Hepatocyte (in vitro differentiated cells): ENCODE measurements around the gene PDP2. TPM values are rescaled to one million over a fixed set of nuclear protein-coding genes. Genes with fewer than 3 reads are reported as not detected.

ENCODE experiments used
- DNase-seq: peaks from one replicate; pipeline ENCODE4 v3.0.0-alpha.2; 2016; ENCODE audit warnings: low spot score
- H2AFZ ChIP-seq: fragments of 200-600 bp; sonication (generic); 2 replicates; pipeline ENCODE4 v1.6.0; 2016; ENCODE audit warnings: antibody characterized with exemption, mild to moderate bottlenecking
- H3K27ac ChIP-seq: fragments of 200-600 bp; sonication (generic); 2 replicates; pipeline ENCODE4 v1.5.1; 2016; ENCODE audit warnings: mild to moderate bottlenecking
- H3K27me3 ChIP-seq: fragments of 200-600 bp; sonication (generic); 2 replicates; pipeline ENCODE4 v1.6.1; 2016
- H3K36me3 ChIP-seq: fragments of 200-600 bp; sonication (generic); replicated peaks from 2 replicates; pipeline ENCODE4 v1.5.1; 2016; ENCODE audit warnings: low read depth; ENCODE audit not compliant: insufficient read depth
- H3K4me1 ChIP-seq: fragments of 200-600 bp; sonication (generic); 2 replicates; pipeline ENCODE4 v1.5.1; 2016; ENCODE audit warnings: mild to moderate bottlenecking, moderate library complexity; ENCODE audit not compliant: insufficient read depth
- H3K4me2 ChIP-seq: fragments of 200-600 bp; sonication (generic); 2 replicates; pipeline ENCODE4 v1.6.0; 2016
- H3K4me3 ChIP-seq: fragments of 200-600 bp; sonication (generic); 2 replicates; pipeline ENCODE4 v1.5.1; 2016; ENCODE audit warnings: mild to moderate bottlenecking
- H3K79me2 ChIP-seq: fragments of 200-600 bp; sonication (generic); 2 replicates; pipeline ENCODE4 v1.6.0; 2017; ENCODE audit warnings: mild to moderate bottlenecking
- H3K9me2 ChIP-seq: fragments of 200-600 bp; sonication (generic); replicated peaks from 2 replicates; pipeline ENCODE4 v1.6.0; 2017; ENCODE audit warnings: mild to moderate bottlenecking; ENCODE audit not compliant: insufficient read depth
- H3K9me3 ChIP-seq: fragments of 200-600 bp; sonication (generic); 2 replicates; pipeline ENCODE4 v1.5.1; 2016; ENCODE audit warnings: low read depth, mild to moderate bottlenecking
- H4K20me1 ChIP-seq: fragments of 200-600 bp; sonication (generic); 2 replicates; pipeline ENCODE4 v1.6.0; 2016; ENCODE audit warnings: mild to moderate bottlenecking; ENCODE audit not compliant: insufficient read depth, poor library complexity, severe bottlenecking
- CTCF ChIP-seq: fragments of 200-600 bp; sonication (generic); IDR thresholded peaks from 2 replicates; pipeline ENCODE4 v1.5.1; 2016; ENCODE audit warnings: antibody characterized with exemption, mild to moderate bottlenecking; ENCODE audit not compliant: poor library complexity
- EZH2 ChIP-seq: fragments of 200-600 bp; sonication (generic); IDR thresholded peaks from 2 replicates; pipeline ENCODE4 v1.6.1; 2016; ENCODE audit warnings: antibody characterized with exemption, mild to moderate bottlenecking, borderline replicate concordance
- EZH2phosphoT487 ChIP-seq: fragments of 200-600 bp; sonication (generic); IDR thresholded peaks from one replicate; pipeline ENCODE4 v1.6.1; 2018; ENCODE audit warnings: antibody characterized with exemption, mild to moderate bottlenecking, low read depth, moderate library complexity; ENCODE audit not compliant: unreplicated experiment, severe bottlenecking
- WGBS: methylation state at CpG from one replicate; pipeline ENCODE4 v1.1.6; 2016; ENCODE audit warnings: low lambda C conversion rate; ENCODE audit errors: missing lambda C conversion rate; 5-methylcytosine and 5-hydroxymethylcytosine counted together
- polyA plus RNA-seq: library from polyadenylated mRNA; unstranded; fragments of >200 nt; fragmentation: Nextera tagmentation; extraction: Ambion mirVana; gene quantifications from 2 replicates; pipeline ENCODE4 v1.2.1, GENCODE V29; 2016
- total RNA-seq: library from RNA; depleted of rRNA; stranded (reverse); fragments of >200 nt; gene quantifications from 2 replicates; pipeline ENCODE4 v1.2.3, GENCODE V29; 2014

PDP2 gene
- total and polyA plus RNA-seq, 2 experiments from 2014 or later: 5.2 to 17.7 TPM

DNA sequence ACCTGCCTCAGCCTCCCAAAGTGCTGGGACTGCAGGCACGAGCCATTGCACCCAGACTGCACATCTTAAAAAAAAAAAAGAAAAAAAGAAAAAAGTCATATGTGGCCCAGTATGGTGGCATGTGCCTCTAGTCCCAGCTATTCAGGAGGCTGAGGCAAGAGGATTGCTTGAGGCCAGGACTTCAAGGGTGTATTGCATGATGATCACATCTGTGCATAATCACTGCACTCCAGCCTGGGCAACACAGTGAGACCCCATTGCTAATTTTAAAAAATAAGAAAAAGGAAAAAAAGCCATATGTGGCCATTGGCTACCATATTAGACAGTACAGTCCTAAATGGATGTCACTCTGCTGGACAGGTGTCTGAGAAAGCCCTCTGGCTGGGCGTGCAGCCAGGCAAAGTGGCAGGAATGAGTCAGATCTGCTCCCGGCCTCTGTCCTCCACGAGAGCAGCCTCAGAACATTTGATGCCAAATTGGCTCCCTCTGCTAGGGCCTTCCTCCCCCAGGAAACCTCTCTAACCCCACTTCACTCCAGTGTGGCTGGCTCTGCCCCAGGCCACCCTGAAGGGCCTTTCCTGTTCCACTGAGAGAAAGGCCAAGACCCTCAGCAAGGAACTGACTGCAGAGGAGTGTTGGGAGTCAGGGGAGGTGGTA lies 21.4 kb upstream of the PDP2 start:
- Histone ChIP-seq H3K27ac (no peak overlapping the region), H3K9me2 (no peaks in the 10 kb centered on the region), H3K4me2 (no peak overlapping the region), H2AFZ (no peak overlapping the region), H3K36me3 (no peaks in the 10 kb centered on the region), H3K27me3 (no peaks in the 10 kb centered on the region), H4K20me1 (no peaks in the 10 kb centered on the region), H3K79me2 (no peaks in the 10 kb centered on the region), H3K4me1 (no peaks in the 10 kb centered on the region), H3K4me3 (no peak overlapping the region), H3K9me3 (no peaks in the 10 kb centered on the region)
- DNase-seq: no peak
- TF ChIP-seq EZH2phosphoT487 (no peak), CTCF (no peak), EZH2 (no peak)
- 67% methylated on average over 4 of the region's 4 CpGs for WGBS

- WGBS: 91% methylated on average over 3 of the region's 3 CpGs
- no peaks in the 10 kb centered on the region for H3K9me2 ChIP-seq
Measured at GRCh38 chr16:66859397-66860068, 20.8 kb upstream of the PDP2 start.

DNA sequence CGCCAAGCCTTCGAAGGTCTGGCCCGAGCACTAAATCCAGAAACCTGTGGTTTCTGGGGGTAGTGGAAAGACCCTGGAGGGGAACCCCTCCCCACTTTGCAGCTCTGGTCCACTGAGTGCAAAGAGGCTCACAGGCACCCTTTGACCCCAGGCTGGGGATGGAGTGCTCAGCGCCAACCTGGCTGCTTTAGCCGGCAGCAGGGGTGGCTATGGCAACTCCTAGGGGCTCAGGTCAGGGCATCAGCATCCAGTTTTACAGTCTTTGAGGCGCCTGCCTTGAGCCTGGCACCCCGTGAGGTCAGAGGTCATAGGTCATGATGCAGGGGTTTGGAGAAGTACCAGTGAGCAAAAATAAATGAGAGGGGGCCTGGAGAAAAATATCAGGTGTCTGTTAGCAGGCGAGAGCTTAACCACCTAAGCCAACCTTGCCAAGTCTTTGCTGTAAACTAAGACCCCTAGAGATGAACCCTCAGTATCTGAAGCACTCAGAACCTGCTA lies 18.2 kb upstream of the PDP2 start:
- Histone ChIP-seq H3K79me2 (no peaks in the 10 kb centered on the region), H3K9me3 (no peaks in the 10 kb centered on the region), H4K20me1 (no peaks in the 10 kb centered on the region), H3K4me2 (no peak overlapping the region), H3K4me1 (no peaks in the 10 kb centered on the region), H3K27ac (no peak overlapping the region), H2AFZ (no peak overlapping the region), H3K36me3 (no peaks in the 10 kb centered on the region), H3K4me3 (no peak overlapping the region), H3K9me2 (no peaks in the 10 kb centered on the region), H3K27me3 (no peaks in the 10 kb centered on the region)
- WGBS: 88% methylated on average over 8 of the region's 8 CpGs
- TF ChIP-seq CTCF: no peak
- TF ChIP-seq EZH2: no peak
- TF ChIP-seq EZH2phosphoT487: no peak
- no peak for DNase-seq

More at GRCh38 chr16:66859397-66860068, 20.8 kb upstream of the PDP2 start:
- DNase-seq: no peak
- Histone ChIP-seq H4K20me1 (no peaks in the 10 kb centered on the region), H3K79me2 (no peaks in the 10 kb centered on the region), H3K9me3 (no peaks in the 10 kb centered on the region), H3K4me3 (no peak overlapping the region), H2AFZ (no peak overlapping the region), H3K4me2 (no peak overlapping the region), H3K27ac (no peak overlapping the region), H3K27me3 (no peaks in the 10 kb centered on the region), H3K4me1 (no peaks in the 10 kb centered on the region), H3K36me3 (no peaks in the 10 kb centered on the region)
- TF ChIP-seq CTCF: no peak
- TF ChIP-seq EZH2phosphoT487: no peak
- TF ChIP-seq EZH2: no peak
